ENCODE measurements around the gene CCDC40.

- TF ChIP-seq CTCF (IDR thresholded peaks at IDR 0.05) (no peak), POLR2A (IDR thresholded peaks at IDR 0.05) (no peak)
Observed at GRCh38 chr17:80000981-80001775, 35.3 kb upstream of the CCDC40 start.

Measured in thyroid gland (tissue), 4 donors.